ENCODE data around the gene LRIG1. TPM values are rescaled to one million over a fixed set of nuclear protein-coding genes. Genes with fewer than 3 reads are reported as not detected.

Gene LRIG1
- polyA plus RNA-seq, 4 donors: 21.1 to 27.7 (median 23.0) TPM

DNA sequence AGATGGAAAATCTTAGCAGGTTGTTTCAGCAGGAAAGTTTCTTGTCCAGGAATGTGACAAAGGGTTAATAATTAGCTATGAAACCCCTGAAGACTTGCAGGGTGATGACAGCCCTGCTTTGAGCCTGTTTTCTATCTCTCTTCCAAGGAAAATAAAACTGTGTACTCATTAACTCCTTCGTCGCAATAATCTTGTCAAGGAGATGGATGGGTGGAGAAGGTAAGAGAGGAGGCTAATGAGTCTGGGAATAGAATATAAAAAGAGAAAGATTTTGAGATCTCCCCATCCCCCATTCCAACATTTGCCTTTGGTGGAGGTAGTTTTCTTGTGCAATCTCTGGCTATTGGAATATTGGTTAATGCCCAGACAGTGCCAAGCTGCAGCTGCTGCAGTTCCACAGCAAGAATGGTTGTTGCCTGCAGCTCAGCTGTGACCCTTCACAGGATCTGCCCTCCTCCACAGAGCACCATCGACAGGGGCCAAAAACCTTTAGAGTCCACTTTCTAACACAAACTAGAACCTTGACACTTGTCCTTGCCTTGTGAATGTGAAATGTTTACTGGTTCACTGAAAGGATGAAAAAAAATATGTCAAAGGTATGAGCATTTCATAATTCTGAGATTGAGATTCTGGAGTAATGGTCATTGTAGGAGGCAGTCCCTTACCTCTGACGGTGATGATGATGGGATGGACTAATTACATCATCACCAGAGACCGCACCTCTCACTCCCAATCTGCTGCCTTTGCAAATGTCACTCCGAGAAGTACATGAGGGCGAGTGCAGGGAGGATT, 4.2 kb upstream of the LRIG1 start:
- no peak for DNase-seq (ENCODE audit: low read depth in 4 of 4, low spot score in 2 of 4)

DNA sequence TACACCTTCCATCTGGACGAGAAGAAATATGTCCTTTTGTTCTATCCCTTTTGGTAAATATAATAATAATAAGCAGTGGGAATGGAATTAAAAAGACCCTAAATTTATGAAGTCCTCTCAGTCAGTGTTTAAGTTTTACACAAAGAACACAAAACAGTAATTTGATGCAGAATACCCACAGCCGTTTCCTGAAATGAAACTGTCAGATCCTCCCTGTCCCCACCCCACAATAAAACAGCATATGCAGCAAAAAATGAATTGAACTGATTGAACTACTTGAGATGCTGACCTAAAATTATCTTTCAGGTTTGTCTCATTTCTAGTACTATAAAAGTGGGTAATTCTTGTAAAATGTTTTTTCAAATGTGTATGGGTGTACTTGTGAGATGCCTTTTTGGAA, 2.2 kb upstream of the LRIG1 start:
- DNase-seq (ENCODE audit: low read depth in 4 of 4, low spot score in 2 of 4): no peak

DNA sequence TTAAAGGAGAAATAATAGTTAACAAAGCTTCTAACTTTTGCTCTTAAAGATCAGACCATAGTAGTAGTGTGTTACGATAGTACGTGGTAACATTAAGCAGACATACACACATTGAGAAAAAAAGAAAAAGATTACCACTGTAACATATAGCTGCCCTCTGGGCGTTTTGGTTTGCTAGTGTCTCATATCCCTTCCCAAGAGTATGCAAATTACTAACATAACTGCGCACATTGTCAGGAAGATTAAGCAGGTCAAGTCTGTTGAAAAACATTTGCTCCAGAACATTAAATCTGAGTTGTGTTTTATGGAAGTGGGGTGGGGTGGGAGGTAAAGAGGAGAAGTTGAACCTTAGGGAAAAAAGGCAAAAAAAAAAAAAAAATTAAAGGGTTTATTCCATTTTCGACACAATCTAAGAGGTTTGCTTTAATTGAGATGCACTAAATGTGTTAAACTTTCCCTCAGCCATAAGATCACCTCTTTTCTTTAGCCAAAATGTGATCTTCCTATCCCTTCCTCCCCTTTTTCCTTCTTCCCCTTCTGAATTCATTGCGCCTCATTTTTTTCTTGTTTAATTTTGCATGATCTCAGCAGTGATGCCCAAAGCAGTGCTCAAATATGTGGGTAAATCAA, 1.5 kb upstream of the LRIG1 start:
- DNase-seq (ENCODE audit: low read depth in 4 of 4, low spot score in 2 of 4): no peak

DNA sequence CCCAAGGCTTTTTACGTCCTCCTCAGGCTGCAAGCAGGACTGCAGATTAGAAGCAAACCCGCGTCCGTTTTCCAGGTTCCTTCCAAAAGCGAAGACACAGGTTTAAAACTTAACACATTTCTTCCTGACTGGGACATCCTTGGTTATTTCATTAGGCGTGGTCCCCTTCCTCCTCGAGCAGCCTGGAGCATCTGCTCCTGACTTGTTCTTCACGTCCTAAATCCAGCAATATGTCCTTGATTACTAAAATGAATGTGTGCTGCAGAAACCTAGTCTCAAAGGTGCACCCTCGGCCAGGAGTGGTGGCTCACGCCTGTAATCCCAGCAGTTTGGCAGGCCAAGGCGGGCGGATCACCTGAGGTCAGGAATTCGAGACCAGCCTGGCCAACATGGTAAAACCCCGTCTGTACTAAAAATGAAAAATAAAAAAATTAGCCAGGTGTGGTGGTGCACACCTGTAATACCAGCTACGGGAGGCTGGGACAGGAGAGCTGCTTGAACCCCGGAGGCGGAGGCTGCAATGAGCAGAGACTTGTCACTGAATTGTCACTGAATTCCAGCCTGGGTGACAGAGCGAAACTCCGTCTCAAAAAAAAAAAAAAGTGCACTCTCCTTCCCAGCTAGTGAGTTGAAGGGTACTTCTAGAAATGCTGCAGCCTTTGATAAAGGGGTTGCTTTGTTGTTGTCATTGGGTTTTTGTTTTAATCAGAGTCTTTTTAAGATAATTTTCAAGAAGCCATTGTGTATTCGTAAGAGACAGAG, 842 bp upstream of the LRIG1 start:
- DNase-seq (ENCODE audit: low read depth in 4 of 4, low spot score in 2 of 4): no peak

DNA sequence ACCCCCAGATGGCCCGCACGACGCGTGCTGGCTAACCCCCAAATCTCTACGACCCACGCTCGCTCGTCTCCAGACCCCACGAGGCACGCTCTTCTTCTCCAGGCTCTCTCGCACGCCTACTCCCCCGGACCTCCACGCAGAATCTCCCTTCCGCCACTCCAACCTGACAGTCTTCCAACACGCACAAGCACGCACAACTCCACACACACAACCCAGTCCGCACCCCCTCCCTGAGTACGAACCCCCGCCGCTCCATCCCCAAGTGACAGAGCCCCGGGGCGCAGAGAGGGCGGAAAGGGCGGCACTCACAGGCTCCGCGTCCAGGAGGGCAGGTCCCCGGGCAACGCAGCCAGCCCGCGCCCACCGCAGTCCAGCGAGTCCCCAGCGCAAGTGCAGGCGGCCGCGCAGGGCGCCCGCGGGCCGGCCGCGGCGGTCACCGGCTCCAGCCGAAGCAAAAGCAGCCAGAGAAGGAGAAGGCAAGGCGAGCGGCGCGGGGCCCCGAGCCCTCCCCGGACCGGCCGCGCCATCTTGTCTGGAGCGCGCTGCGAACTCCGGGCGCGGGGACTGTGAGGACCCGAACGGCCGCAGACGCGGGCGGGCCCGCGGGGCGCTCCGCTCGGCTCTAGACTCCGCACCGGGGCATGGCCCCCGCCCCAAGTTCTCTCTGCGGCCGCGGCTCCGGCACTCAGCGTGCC, 794 bp downstream of the LRIG1 start:
- DNase-seq (ENCODE audit: low read depth in 4 of 4, low spot score in 2 of 4): no peak

DNA sequence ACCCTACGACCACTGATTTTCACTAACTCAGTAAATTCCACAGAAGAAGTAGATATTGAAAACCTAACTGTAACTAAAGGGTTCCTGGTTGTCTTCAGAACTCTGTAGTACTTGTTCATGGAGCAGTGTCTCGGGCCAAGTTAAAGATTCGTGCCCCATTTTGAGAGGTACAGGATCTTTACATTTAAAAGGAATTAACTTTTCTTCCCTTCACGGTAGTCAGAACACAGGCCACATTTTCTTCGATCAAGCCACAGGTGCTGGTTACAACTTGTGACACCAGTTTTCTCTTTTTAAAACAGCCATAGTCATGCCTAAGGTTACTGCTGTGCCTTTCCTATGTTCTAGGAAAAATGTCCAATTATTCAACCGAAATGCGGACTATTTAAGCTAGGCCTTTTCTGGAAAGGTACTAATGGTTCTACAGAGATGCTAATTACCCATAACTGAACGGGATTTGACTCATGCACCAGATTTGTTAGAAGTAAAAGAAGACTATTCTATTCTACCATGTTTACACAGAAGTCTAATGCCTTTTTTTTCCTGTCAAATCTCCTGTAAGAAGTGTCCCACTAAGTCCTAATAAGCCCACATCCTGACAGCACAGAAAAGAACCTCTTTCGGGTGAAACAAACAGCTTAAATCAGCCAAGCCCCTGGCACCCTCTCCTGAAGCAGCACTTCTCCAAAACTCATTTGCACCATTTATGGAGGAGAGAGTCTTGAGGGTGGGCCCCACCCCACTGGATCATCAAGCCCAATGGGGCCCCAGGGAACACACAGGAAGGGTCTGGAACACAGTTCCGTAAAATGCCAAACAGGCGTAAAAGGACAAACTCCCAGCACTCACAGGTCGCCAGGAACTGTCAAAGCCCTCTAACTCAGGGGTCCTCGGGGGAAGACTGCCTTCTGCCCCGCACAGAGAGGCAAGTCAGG, 1.9 kb downstream of the LRIG1 start:
- no peak for DNase-seq (ENCODE audit: low read depth in 4 of 4, low spot score in 2 of 4)

DNA sequence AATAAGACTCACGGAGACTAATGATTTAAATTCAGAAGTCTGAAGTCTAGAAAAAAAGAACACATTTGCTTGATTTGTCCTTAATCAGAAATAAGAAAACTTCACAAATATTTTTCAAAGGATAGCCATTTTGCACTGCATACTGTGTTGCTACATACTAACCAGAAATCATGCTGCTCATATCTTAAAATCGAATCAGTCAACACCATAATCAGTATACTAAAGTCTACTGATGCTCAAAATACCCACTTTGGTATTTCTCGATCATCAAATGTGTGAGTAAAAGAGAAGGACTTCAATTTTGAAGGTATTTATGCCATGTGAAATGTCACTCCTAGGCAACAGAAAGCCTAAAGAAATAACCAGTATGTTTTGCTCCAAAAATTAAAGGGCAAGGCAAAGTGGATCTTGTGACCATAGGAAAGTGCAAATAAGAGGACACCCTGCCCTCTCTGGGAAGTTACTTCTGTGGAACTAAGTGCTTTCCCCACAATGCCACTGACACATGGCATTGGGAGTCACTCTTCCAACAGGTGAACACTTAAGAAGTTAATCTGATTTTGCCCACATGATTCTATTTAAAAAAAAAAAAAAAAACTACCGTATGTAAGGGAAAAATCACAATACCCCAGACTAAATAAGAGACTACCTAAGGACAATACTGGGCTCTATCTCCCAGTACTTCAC, 2.7 kb downstream of the LRIG1 start:
- DNase-seq (ENCODE audit: low read depth in 4 of 4, low spot score in 2 of 4): no peak

DNA sequence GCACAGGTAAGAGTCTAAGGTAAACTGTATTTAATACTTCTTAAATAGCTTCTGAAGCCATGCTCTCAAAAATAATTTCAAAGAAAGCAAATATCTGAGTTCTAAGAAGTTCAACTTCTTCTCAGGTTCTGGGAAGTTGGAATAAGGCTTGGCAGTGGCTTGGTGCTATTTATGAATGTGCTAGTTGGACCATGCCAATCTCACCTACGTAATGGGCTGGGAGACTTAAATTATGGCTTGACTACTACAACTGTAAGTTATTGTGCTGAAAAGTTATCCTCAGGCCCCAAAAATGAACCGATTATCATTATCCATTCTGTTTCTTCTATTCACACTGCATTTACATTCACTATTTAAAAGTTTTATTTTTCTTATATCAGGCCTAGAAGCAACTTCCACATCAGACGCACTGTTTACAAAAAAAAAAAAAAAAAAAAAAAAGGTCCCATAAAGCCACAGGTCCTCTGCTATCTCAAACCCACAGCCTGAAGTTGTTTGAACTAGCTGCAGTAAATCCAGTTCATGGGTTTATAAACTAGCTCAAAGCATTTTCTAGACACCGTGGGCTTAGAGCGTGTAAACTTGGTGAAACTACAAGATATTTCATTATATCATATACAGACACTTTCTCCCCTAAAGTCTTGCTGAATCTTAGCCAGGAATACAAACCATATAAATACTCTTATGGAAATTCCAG, 3.4 kb downstream of the LRIG1 start:
- DNase-seq (ENCODE audit: low read depth in 4 of 4, low spot score in 2 of 4): no peak

DNA sequence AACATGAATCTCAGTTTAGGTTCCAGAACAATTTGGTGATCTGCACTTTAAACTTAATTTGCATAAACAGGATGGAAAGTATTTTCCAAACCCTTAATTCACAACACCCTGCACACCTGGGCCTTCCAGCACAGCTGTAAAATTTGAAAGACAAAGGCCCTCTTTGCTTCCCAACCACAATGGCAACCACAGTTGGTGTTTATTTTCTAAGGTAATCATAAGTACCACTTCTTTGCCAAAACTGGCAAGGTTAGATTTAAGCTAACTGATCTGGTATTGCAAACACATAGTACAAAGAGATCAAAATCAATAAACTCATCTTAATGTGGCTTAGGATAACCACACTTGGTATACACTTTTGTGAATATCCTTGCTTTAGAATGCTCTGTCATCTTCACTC, 4.1 kb downstream of the LRIG1 start:
- DNase-seq (ENCODE audit: low read depth in 4 of 4, low spot score in 2 of 4): no peak

DNA sequence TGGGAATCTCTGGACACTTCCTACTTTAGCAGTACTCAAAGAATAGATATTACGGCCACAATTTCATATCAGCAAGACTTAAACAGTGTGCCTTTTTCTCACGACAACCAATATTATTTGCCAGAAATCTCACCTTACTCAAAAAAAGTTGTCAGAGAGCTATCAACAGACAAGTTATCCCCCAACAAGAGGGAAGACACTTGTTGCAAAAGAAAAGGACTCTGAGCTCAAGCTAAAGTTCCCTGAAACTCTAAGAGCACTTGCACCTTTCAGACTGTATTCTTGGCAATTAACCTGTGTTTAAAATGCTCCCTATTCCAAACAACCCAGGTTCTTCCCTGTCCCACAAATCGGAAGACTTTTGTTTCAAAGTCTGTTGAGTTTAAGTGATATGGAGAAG, 4.5 kb downstream of the LRIG1 start:
- no peak for DNase-seq (ENCODE audit: low read depth in 4 of 4, low spot score in 2 of 4)

DNA sequence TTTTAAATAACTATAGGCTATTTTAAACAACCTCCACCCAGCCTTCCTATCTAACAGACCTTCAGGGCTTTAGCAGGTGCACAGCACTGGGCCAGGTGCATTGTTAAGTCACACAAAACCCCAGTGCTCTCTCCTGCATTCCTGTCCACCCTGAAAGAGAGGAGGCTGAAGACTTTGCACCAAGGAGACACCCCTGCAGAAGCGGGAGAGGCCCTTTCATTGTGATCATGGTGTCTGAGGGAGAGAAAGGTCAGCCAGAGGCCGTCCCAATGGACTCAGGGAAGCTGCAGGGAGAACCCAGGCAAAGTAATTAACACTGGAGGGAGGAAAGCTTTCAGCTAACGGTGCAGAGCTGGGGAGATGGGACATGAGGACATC, 5.2 kb downstream of the LRIG1 start:
- DNase-seq (ENCODE audit: low read depth in 4 of 4, low spot score in 2 of 4): no peak

DNA sequence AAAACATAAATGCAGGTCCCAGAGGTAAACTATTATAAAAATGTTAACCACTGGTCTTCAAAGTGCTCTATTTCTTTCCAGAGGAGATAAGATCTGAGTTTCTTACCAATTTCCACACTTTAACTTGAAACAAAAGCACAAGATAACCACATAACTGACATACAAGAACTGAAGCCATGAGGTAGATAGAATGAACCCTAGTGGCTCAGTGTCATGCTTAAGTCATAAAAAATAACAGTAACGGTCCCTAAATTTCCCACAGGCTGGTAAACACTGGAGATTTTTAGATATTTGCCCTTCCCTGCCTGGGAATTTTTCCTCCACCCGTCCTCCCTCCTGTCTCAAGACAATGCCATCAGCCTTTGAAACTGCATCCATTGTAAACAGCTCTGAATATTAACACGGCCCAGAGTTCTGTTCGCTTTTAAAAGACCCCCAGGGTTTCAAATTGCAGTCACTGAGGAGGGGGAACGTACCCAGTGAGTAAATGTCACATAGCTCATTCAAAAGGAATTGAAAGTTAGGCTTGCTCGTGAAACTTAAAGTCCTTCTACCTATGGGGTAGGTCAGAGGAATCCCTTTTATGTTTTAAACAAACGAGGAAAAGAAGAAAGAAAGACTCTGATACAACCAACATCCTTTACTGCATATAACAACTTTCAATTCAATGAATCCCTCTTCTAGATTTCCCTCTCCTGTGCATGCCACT, 5.7 kb downstream of the LRIG1 start:
- DNase-seq (ENCODE audit: low read depth in 4 of 4, low spot score in 2 of 4): no peak

DNA sequence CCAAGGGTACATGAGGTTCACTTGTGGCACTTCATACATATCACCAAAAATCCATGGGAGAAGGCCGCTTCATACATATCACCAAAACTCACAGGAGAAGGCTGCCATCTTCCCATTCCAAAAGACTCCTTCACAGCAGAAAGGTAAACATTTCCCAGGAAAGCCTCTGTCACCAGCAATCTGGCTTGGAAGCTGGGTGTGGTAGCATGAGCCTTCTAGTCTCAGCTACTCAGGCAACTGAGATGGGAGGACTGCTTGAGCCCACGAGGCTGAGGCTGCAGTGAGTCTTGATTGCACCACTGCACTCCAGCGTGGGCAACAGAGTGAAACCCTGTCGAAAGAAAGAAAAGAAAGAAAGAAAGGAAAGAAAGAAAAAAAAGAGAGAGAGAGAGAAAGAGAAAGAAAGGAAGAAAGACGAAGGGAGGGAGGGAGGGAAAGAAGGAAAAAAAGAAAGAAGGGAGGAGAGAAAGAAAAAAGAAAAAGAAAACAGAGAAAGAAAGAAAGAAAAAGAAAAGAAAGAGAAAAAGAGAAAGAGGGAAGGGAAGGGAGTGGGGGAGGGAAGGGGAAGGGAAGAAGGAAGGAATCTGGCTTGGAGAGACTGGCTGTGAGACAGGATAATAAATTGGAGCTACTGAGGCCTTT, 7.2 kb downstream of the LRIG1 start:
- DNase-seq (ENCODE audit: low read depth in 4 of 4, low spot score in 2 of 4): no peak

DNA sequence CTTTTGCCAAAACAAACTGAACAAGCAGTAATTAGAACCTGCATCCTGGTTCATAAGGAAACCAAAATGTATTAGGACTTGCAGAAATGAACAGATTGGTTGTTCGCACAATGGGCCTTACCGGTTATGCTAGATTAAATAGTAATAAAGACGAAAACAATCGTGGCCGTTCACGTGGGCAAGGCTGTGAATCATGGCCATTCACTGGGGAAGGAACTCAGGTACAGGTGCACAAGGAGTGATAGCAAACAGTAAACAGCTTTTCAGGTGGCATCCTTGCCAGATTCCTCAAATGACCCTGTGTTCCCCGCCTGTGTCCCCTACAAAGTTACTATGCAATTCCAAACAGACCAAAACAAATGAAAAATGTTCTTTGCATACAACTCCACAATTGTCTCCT, 8.2 kb downstream of the LRIG1 start:
- DNase-seq (ENCODE audit: low read depth in 4 of 4, low spot score in 2 of 4): no peak

DNA sequence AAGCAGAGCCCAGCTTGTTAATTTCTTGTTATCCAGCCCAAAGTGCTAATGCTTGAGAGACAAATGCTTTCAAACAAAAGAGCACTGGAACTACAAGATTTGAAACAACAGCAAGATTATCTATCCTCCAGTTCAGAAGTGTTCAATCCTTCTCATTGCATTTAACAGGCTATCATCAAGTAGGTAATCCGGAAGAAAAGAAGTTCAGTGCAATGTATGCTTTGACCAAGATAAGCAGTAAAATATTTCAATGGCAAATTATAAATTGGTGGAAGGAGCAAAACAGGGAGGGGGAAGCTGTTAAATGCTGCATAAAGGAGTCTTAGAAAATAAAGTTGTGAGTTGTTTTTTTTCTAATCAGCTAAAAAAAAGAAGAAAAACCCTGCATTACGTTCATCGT, 8.8 kb downstream of the LRIG1 start:
- DNase-seq (ENCODE audit: low read depth in 4 of 4, low spot score in 2 of 4): no peak

DNA sequence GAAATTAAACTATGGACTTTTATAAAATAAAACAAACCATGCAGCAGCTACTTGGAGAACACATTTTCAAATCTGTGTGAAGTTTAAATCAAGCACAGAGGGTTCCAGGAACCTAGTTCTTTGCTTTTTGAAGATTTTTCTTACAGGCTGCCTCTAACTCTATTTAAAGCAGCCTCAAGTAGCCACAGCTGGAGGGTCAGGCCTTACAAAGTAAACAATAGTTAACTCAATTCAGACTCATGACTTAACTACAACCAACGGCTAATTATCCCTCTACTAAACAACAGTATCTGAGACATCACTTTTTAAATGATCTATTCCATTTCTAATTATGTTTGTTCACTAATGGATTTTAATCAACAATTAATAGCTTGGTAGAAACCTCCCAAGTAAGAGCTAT, 9.8 kb downstream of the LRIG1 start:
- DNase-seq (ENCODE audit: low read depth in 4 of 4, low spot score in 2 of 4): no peak

DNA sequence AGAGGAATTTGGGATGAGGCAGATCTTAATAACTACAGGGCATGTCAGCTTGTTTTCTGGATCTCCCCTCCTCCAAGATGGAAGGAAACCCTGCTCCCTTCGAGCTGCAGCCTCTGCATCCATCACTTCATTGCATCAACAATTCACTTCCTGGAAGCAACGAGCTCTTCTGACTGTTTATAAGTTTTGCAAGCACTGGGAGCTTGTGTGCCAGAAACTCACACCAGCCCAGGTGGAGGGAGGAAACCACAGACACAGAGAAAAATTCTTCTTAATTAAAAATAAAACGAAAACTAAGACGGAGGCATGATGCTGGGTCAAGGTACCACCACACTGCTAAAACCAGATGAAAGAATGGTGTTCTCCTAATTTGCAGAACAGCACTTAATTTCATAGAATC, 10.6 kb downstream of the LRIG1 start:
- DNase-seq (ENCODE audit: low read depth in 4 of 4, low spot score in 2 of 4): no peak

DNA sequence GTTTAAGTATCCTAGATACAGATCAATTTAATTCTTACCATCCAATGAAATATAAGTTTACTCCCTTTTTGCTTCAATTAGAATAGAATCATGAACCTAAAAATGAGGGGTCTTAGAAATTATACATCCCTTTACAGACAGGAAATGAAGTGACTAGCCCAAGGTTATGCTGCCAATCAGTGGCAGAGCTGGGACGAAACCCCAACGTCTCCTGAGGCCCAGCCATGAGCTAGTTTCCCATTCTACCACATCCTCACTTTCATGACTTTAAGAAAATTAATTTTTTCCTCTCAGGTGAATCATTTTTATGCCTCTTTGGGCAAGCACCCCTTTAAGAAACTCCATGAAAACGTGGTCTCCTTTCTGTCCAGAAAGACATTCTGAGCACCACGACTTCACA, 11.2 kb downstream of the LRIG1 start:
- no peak for DNase-seq (ENCODE audit: low read depth in 4 of 4, low spot score in 2 of 4)

Data from left renal cortex interstitium (tissue), 4 donors.